Transverse colon (tissue), 3 donors: ENCODE data around the gene CDK5.

Source experiments
- EP300 ChIP-seq: sonication (generic); formaldehyde crosslinking; IDR thresholded peaks from one replicate; pipeline ENCODE4 v1.6.1; 2017; ENCODE audit warnings: antibody characterized with exemption, low read depth
- POLR2A ChIP-seq: fragments of 450-650 bp; IDR thresholded peaks from one replicate; pipeline ENCODE4 v1.6.1; 2016; ENCODE audit warnings: antibody characterized with exemption, mild to moderate bottlenecking, moderate library complexity
- POLR2AphosphoS5 ChIP-seq, 3 donors: sonication (generic); formaldehyde crosslinking; IDR thresholded peaks; one replicate each; pipeline ENCODE4 v1.6.1; 2016; ENCODE audit warnings: antibody characterized with exemption in 3 of 3

DNA sequence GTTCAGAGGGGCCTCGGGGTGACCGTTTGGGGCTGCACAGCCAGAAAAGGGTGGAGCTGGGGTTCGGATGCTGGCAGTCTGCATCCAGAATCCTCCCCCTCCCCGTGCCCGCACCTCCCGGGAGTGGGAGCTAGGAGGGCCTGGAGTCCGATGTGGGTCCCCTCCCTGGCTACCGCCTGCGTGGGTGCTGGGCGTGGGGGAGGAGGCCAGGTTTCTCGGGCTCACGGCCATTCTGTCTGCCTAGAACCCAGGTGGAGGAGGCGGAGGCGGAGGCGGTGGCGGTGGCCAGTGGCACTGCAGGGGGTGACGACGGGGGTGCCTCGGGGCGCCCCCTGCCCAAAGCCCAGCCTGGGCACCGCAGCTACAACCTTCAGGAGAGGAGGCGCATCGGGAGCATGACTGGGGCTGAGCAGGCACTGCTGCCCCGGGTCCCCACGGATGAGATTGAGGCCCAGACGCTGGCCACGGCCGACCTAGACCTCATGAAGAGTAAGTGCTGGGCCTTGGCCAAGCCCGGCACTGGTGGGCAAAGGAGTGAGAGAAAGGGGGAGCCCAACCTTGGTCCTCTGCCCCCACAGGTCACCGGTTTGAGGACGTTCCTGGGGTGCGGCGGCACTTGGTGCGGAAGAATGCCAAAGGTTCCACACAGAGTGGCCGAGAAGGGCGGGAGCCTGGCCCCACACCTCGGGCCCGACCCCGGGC lies 8.7 kb upstream of the CDK5 start:
- no peak for TF ChIP-seq EP300
- TF ChIP-seq POLR2A: no peak
- TF ChIP-seq POLR2AphosphoS5 (IDR thresholded peaks at IDR 0.05): no peak
